Measurements from ENCODE around the gene NCKAP5.
A peak's percentile ranks its signal among the peaks of the same experiment; 100 is the strongest.

NCKAP5 gene

DNA sequence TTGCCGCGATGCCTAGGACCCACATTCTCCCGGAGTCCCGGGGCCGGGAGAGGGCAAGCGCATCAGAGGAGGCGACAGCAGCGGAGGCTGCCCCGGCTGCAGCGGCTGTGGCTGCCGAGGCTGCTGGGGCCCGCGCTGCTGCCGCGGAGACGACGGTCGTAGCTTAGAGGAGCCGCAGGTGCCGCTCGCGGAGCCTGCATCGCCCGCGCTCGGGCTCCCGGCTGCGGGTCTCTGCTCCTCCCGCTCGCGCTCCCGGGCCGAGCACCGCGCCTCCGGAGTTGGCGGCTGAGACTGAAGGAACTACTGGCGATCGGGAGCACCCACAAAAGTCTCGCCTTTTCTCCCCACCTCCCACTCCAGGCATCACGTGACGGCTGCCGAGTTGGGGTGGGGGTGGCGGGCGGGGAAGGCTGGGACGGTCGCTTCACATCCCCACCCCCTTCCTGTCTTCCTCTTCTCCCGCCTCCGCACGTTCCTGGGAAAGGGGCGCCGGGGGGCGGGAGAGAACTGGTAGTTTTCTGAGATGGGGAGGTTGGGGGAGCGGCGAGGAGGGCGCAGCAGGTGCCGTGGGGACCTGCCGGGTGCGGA lies 898.3 kb downstream of the NCKAP5 start, which contains the start of gene LYPD1:
LYPD1 (minus strand) TSS at position 298 of the 588 bp plus-strand sequence; CDS start at position 25, 273 bp downstream.
- peak; percentile 57 for DNase-seq

DNA sequence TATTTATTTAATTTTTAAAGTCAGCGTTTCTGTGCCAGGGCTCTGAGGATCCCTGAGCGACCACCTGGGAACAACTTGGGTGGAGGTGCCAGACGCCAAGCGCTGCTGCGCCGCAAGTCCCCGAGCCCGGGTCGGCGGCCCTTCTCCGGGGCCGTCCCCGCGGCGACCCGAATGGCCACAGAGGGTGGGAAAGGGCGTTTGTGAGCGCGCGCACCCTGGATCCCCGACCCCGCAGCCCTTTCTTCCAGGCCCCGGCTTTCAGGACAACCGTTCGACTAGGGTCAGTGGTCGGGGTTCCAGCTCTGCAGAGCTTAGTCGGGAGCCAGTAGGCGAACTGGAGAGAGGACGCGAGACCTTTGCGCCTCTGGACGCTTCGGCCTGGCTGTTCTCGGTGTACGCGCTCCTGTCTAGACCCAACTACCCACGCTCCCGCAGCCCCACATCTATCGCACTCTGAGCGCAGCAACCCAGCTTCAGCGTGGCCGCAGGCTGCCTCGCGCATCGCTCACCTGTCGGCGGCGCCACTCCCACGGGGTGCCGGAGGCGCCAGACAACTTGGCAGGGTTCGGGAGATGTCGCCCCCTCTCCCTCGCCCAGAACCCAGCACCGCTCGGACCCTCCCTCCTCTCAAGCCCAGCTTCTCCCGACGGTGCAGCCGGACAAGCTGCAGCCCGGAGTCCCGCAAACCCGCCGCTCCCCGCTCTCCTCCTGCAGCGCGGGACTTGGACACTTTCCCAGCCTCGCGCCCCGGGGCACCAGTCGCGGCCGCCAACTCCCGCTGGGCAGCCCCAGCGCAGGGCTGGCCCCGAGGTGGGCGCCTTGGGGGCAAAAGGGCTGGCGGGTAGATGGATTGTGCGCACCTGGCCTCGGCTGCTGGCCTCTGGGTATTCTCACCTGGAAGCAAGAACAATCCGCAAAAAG lies 899.0 kb downstream of the NCKAP5 start:
- DNase-seq = peak; percentile 33

DNA sequence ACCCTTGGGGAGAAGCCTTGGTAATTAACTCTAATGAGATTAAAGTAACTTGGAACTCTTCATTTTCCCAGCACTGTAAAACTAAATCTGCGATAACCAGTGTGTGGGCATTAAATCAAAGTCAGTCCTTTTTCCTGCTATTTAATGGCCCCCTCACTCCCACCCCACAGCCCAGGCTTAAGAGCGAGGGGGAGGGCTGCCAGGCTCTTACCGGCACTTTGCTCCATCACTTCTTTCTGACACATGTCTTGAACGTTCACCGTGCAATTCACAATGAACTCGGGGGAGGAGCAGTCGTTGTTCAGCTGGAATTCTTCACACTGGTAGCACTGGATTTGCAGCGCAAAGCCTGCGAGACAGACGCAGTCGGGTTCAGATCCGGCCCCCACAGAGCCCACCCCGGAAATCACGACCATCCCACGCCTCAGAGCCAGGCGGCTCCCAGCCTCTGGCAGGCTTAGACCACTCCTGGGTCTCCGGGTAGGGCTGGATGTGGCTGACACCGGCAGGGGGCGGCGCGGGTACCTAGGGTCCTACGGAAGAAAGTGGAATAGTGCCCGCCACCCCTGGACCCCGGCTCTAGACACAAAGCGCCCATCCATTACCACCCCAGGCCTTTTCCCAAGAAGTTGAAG lies 900.0 kb downstream of the NCKAP5 start:
- DNase-seq = peak; percentile 74

GRCh38 chr2:132667706-132668105 lies 900.6 kb downstream of the NCKAP5 start:
- no peak for DNase-seq

- DNase-seq = no peak
These were observed 902.7 kb downstream of the NCKAP5 start for GRCh38 chr2:132665401-132666140.

GRCh38 chr2:132664096-132664495 lies 904.2 kb downstream of the NCKAP5 start:
- DNase-seq = no peak

DNA sequence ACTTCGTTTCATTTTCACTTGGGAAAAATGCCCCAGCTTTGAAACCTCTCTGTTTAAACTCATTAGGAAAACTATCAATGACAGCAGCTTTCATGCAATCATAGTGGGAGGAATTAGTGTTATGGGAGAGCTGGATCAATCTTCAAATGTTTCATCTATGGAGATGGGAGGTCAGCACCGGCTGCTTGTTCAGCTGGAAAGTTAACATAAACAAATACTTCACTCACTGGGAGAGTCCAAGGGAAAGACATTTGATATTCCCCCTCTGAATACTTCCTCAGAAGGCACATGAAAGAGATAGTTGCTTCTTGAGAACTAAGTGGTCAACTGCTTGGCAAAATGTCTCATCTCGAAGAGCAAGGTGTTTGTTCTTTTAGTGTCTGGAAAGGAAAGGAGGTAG lies 905.5 kb downstream of the NCKAP5 start:
- no peak for DNase-seq

DNA sequence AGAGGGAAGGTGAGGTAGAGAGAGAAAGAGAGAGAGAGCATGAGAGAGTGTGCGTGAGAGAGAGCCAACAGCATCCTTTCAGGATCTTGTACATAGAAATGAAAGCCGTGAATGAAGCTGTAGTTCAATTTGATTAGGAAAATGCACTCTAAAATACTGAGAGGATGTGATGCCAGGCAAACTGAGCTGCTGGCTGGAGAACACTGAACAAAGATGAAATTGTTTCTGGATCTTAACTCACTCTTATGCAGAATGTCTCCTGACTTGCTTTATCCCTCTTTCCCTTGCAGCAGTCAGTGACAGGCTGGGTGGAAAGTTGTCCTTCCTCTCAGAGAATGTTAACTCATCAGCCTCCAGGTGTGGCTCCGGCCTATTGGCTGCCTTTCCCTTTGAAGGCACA lies 908.9 kb downstream of the NCKAP5 start:
- DNase-seq = no peak

GRCh38 chr2:132656266-132656975 lies 911.8 kb downstream of the NCKAP5 start:
- DNase-seq = no peak

GRCh38 chr2:132654968-132655367 lies 913.3 kb downstream of the NCKAP5 start:
- no peak for DNase-seq

DNA sequence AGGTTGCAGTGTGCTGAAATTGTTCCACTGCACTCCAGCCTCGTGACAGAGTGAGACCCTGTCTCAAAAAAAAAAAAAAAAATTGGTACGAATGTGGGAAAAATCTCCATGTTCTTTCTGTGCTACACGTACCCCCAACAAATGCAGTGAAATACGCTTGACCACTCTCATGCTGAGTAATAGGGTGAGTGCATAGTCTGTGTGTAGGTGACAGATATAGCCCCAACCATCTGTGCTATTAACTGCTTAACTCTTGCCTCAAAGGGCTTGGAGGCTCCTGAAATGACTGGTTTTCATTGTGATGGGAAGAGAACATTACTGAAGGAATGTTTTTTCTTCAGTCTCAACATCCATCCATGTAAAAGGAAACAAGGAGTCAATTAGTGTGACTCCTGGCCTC lies 913.9 kb downstream of the NCKAP5 start:
- peak; percentile 43 for DNase-seq

DNA sequence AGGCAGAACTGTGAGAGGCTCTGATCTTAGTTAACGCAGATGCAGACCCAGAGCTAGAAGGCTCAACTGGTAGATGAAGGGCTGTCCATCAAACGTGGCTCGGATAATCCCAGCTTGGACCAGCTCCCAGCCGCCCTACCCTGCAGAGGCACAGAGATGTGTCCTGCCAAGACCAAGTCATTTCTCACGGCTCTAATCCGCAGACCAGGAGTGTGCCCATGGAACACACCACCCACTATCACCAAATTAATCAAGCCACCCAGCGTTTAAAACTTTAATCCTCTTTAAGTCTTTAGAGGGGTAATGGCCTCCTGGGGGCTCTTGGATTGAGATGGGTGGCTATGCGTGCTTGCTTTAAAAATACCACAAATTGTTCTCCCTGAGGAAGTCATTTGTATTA lies 915.8 kb downstream of the NCKAP5 start:
- peak; percentile 99 for DNase-seq

DNA sequence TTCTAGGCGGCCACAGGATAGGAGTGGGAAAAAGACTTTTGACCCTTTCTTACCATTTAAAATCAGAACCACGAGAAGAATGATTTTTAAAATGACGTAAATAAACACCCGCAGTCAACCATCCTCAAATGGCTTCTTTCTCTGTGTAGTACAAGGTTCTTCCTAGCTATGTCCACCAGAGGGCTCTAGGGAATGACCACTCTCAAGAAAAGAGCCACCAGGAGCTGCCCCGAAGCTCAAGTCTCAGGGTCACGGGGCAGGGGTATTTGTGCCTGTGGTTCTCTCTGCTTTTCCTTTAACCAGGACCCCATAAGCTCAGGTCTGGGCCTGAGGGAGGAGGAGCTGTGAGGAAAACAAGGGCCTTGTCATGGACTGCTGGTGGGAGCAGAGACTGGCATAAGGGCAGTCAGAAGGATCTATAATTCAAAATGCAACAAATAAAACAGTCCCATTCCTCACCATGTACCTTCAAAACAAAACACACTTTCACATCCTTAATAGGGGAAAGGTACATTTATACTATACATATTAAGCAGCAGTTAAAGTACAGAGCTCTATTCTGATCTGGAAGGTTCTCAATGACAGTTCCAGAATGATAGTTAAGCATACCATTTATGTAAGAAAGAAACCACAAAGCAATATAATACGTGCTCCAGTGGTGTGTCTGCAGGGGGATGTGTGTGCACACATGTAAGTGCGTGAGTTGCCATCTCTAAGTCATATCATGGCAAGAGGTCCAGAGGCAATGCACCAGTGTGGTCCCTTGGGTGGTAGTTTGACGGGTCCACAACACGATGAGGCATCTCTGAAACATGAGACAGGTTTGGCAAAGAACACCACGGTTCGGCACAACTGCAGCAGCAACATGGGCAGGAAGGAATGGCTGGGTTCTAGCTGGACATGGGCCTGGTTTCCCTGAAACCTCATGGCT lies 916.9 kb downstream of the NCKAP5 start:
- DNase-seq = peak; percentile 50

DNA sequence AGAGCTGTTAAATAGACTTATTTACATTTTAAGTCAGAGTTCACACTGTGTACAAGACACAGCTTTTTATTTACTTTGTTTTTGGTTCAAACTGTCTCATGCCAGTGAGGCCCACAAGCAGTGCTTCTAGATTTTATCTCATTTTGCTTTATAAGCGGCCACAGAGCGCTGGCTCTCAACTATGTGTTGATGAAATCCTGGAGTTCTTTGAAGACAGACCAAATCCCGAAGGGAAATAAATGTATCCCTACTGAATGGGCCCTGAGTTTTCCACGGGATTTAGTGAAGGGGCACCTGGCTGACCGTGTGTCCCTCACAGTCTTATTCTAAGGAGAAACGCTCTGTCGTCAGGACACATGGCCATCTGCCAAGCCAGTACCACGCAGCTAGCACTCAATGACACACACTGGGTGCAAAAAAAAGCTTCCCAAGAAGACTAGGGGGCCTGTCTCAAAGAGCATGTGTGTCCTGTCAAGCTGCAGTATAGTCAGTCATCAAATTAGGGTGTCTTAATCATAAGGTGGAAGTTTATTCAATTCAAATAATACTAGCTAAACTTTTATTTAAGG lies 921.6 kb downstream of the NCKAP5 start:
- DNase-seq = no peak

DNA sequence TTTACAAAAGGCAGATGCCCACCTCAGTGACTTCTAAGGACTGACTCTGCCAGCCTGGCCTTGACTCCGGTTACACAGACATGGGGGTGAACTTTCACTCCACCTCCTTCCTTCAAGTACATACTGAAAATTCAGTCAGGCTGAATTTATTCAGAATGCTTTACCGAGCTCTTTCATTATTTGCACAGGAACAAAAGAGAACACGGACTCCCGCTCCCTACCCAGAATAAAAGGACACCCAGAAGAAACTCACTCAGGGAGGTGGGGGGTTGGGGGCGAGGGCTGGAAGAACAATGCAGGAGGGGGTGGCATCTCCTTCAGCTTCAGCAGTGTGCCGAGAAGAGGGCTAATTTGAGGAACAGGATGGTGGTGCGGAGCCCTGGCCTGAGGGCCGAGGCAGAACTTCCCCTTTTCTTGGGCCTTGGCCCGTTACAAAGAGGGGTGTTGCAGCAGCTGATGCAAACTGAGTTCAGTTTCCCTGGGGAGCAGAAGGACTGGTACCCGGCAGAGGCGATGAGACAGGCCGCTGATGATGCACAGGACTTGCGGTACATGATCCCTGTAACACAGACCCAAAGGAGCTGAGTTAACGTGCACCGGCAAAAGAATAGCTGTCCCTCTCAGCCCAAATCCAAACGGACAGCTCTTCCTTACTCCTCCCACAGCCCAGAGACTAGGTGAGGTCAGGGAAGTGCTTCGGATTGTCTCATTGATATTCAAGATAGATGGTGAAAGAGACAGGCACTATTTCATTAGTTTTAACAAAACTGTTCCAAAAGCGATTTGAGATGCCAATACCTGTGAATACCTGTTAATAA lies 922.3 kb downstream of the NCKAP5 start:
- no peak for DNase-seq

DNA sequence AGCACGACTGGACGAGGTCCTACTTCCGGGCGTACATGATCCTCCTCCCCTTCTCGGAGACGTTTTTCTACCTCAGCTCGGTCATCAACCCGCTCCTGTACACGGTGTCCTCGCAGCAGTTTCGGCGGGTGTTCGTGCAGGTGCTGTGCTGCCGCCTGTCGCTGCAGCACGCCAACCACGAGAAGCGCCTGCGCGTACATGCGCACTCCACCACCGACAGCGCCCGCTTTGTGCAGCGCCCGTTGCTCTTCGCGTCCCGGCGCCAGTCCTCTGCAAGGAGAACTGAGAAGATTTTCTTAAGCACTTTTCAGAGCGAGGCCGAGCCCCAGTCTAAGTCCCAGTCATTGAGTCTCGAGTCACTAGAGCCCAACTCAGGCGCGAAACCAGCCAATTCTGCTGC lies 923.1 kb downstream of the NCKAP5 start:
- DNase-seq = no peak

- DNase-seq = no peak
These were observed 925.8 kb downstream of the NCKAP5 start for GRCh38 chr2:132642415-132642814.

DNA sequence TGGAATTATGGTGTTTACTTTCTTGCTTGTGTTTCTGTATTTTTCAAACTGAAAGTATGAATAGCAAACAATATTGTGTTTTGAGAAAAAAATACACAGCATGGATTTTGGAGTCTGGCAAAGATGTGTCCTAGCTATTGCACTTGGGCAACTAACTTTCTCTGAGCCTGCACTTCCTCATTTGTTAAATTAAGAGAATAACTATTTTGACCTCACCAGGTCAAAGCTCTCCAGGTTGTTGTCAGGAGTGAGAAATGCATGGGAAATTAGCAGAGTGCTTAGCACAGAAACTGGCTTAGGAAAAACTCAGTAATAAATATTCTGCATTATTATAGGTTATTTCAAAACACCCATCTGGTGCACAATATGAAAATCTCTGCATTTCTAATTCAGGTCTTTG lies 926.4 kb downstream of the NCKAP5 start:
- DNase-seq = no peak

DNA sequence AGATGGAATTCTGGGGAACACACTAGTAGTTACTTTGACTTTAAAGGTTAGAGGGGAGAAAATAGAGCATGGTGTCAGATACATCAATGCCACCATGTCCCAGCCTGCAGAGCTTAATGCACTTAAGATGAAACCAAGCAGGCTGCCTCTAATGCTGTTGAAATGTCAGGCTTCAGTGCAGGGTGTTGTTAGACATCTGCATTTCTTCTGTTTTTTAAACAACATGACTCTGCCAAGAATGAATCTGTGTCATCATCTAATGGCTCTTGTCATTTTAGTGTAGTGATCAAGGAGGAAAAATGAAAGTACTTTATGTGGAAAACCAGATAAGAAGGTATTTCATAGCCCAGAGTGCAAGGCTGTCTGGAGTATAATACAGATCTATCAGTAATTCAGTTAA lies 928.1 kb downstream of the NCKAP5 start:
- no peak for DNase-seq

All from NCI-H82 (cell line).